Keratinocyte (primary cell): ENCODE measurements around the gene PPP4C. TPM values are rescaled to one million over a fixed set of nuclear protein-coding genes. Genes with fewer than 3 reads are reported as not detected.
A peak's percentile ranks its signal among the peaks of the same experiment; 100 is the strongest.

Experiments
- DNase-seq: peaks from one replicate; pipeline ENCODE4 v3.0.0-alpha.2; 2011; ENCODE audit warnings: low read depth, missing footprints, low spot score
- FAIRE-seq: peaks from 2 replicates; lab custom pipeline; 2011; peaks lifted over from hg19 to GRCh38; lab: Jason Lieb, UNC
- H2AFZ ChIP-seq: 2 replicates; pipeline ENCODE4 v1.6.0; 2012; ENCODE audit warnings: low read length, control low read depth, inconsistent platforms; ENCODE audit not compliant: control insufficient read depth
- H3K27ac ChIP-seq: 2 replicates; pipeline ENCODE4 v1.5.1; 2011; ENCODE audit warnings: low read length; ENCODE audit not compliant: control insufficient read depth, insufficient read depth
- H3K27me3 ChIP-seq: 3 replicates; pipeline ENCODE4 v1.6.0; 2011; ENCODE audit warnings: low read length; ENCODE audit not compliant: control insufficient read depth, insufficient read depth; ENCODE audit errors: extremely low read depth
- H3K36me3 ChIP-seq, 2 experiments: 2 replicates in 1 of 2; 3 replicates in 1 of 2; pipeline ENCODE4 v1.5.1; 2011; ENCODE audit warnings: low read length in 2 of 2, mild to moderate bottlenecking in 1 of 2; ENCODE audit not compliant: control insufficient read depth in 2 of 2, insufficient read depth in 2 of 2; ENCODE audit errors: extremely low read depth in 1 of 2
- H3K4me1 ChIP-seq: 3 replicates; pipeline ENCODE4 v1.5.1; 2011; ENCODE audit warnings: low read length; ENCODE audit not compliant: control insufficient read depth, insufficient read depth; ENCODE audit errors: extremely low read depth
- H3K4me2 ChIP-seq: 3 replicates; pipeline ENCODE4 v1.6.0; 2011; ENCODE audit warnings: low read depth, low read length; ENCODE audit not compliant: control insufficient read depth, insufficient read depth; ENCODE audit errors: extremely low read depth
- H3K4me3 ChIP-seq, 3 experiments: fragments of 200-600 bp in 1 of 3; sonication (generic) in 1 of 3; 2 replicates in 2 of 3; 3 replicates in 1 of 3; pipeline ENCODE4 v1.5.1; 2011 to 2016; ENCODE audit warnings: low read length in 3 of 3, mild to moderate bottlenecking in 3 of 3, control low read depth in 2 of 3, inconsistent platforms in 1 of 3, low read depth in 1 of 3, mixed read lengths in 1 of 3, mixed run types in 1 of 3, moderate library complexity in 1 of 3; ENCODE audit not compliant: control insufficient read depth in 2 of 3, insufficient read depth in 2 of 3; ENCODE audit errors: extremely low read depth in 1 of 3
- H3K79me2 ChIP-seq: 2 replicates; pipeline ENCODE4 v1.6.0; 2012; ENCODE audit warnings: low read length; ENCODE audit not compliant: control insufficient read depth, insufficient read depth
- H3K9ac ChIP-seq: 3 replicates; pipeline ENCODE4 v1.6.0; 2011; ENCODE audit warnings: low read length; ENCODE audit not compliant: control insufficient read depth, insufficient read depth; ENCODE audit errors: extremely low read depth
- H3K9me1 ChIP-seq: 3 replicates; pipeline ENCODE4 v1.6.0; 2011; ENCODE audit warnings: low read length; ENCODE audit not compliant: control insufficient read depth, insufficient read depth; ENCODE audit errors: extremely low read depth
- H3K9me3 ChIP-seq: 2 replicates; pipeline ENCODE4 v1.5.1; 2012; ENCODE audit warnings: low read depth, low read length; ENCODE audit not compliant: control insufficient read depth
- H4K20me1 ChIP-seq: 3 replicates; pipeline ENCODE4 v1.6.0; 2011; ENCODE audit warnings: low read length; ENCODE audit not compliant: control insufficient read depth, insufficient read depth; ENCODE audit errors: extremely low read depth
- EZH2 ChIP-seq: IDR thresholded peaks from one replicate; pipeline ENCODE4 v1.6.1; 2012; ENCODE audit warnings: inconsistent platforms, mild to moderate bottlenecking, low read length, moderate library complexity
- dilution Hi-C: fragments of 300-500 bp; cut with MboI; formaldehyde crosslinking; loops from one replicate; pipeline ENCODE4 v1.7.0; 2020; ENCODE audit warnings: low sequenced_read_pairs; ENCODE audit not compliant: extremely low pct_ligation_motif_present
- polyA plus RNA-seq, 5 experiments: library from polyadenylated mRNA; depleted of rRNA in 3 of 5; stranded (reverse) in 3 of 5; stranded (forward) in 1 of 5; unstranded in 1 of 5; fragments of >200 nt; gene quantifications; 1 replicate in 1 of 5; 2 replicates in 3 of 5; 3 replicates in 1 of 5; pipeline versions ENCODE4 v1.2.1 to v1.2.3, GENCODE V29; 2011 to 2012; ENCODE audit warnings: missing spikeins in 2 of 5, low read depth in 1 of 5, low replicate concordance in 1 of 5
- TF ChIP-seq, protein P1 (sequence below), 3 experiments: IDR thresholded peaks in 1 of 3; conservative IDR thresholded peaks in 1 of 3; optimal IDR thresholded peaks in 1 of 3; 2 replicates in 2 of 3; 3 replicates in 1 of 3; pipeline versions ENCODE3 to v1.5.1; 2011; ENCODE audit warnings: low read length in 3 of 3, mild to moderate bottlenecking in 3 of 3, moderate library complexity in 2 of 3, control low read depth in 1 of 3, inconsistent platforms in 1 of 3; ENCODE audit not compliant: insufficient read depth in 2 of 3; ENCODE audit errors: extremely low read depth in 1 of 3

Gene PPP4C
- polyA plus RNA-seq, 1 donor (not counting 4 experiments of a cell fraction or from before 2014, with no cell fraction given), result 124 TPM

DNA sequence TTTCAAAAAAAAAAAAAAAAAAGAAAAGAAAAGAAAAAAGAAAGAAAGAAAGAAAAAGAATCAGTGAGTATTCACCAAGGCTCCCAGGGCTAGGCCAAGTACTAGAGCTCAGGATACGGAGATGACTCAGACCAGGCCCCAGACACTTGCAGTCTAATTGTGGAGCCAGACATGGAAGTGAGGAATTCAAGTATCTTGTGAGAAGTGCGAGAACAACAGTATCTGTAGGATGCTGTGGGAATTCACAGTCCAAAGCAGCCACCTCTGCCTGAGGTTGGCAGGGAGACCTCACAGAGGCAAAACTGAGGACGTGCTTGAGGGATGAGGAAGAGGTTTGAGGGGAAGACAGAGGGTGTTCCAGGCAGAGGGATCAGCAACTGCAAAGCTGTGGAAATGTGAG, 24.3 kb upstream of the PPP4C start:
- H3K36me3 ChIP-seq, result no peaks in the 10 kb centered on the region
- FAIRE-seq (no peak), DNase-seq (no peak)
- H3K9ac ChIP-seq, result no peak overlapping the region
- no peaks in the 10 kb centered on the region for H3K9me1 ChIP-seq
- H2AFZ ChIP-seq, result peak overlapping the region; percentile 5
- H3K4me3 ChIP-seq, result no peak overlapping the region
- H3K27me3 ChIP-seq, result no peaks in the 10 kb centered on the region
- H3K27ac ChIP-seq, result no peak overlapping the region
- H4K20me1 ChIP-seq, result no peaks in the 10 kb centered on the region
- H3K4me2 ChIP-seq, result no peak overlapping the region
- H3K4me1 ChIP-seq, result peaks cover 30% of the 10 kb centered on the region
- H3K9me3 ChIP-seq, result no peaks in the 10 kb centered on the region
- H3K79me2 ChIP-seq, result peaks cover 2% of the 10 kb centered on the region
- dilution Hi-C loops, result no loop called here
- no peak for TF ChIP-seq EZH2
- TF ChIP-seq, protein P1, sequence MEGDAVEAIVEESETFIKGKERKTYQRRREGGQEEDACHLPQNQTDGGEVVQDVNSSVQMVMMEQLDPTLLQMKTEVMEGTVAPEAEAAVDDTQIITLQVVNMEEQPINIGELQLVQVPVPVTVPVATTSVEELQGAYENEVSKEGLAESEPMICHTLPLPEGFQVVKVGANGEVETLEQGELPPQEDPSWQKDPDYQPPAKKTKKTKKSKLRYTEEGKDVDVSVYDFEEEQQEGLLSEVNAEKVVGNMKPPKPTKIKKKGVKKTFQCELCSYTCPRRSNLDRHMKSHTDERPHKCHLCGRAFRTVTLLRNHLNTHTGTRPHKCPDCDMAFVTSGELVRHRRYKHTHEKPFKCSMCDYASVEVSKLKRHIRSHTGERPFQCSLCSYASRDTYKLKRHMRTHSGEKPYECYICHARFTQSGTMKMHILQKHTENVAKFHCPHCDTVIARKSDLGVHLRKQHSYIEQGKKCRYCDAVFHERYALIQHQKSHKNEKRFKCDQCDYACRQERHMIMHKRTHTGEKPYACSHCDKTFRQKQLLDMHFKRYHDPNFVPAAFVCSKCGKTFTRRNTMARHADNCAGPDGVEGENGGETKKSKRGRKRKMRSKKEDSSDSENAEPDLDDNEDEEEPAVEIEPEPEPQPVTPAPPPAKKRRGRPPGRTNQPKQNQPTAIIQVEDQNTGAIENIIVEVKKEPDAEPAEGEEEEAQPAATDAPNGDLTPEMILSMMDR (optimal IDR thresholded peaks at IDR 0.05 in 1 of 3, IDR thresholded peaks at IDR 0.05 in 1 of 3, conservative IDR thresholded peaks at IDR 0.05 in 1 of 3; ENCODE audit: extremely low read depth in 1 of 3, insufficient read depth in 2 of 3, low read length in 3 of 3), result no peak

DNA sequence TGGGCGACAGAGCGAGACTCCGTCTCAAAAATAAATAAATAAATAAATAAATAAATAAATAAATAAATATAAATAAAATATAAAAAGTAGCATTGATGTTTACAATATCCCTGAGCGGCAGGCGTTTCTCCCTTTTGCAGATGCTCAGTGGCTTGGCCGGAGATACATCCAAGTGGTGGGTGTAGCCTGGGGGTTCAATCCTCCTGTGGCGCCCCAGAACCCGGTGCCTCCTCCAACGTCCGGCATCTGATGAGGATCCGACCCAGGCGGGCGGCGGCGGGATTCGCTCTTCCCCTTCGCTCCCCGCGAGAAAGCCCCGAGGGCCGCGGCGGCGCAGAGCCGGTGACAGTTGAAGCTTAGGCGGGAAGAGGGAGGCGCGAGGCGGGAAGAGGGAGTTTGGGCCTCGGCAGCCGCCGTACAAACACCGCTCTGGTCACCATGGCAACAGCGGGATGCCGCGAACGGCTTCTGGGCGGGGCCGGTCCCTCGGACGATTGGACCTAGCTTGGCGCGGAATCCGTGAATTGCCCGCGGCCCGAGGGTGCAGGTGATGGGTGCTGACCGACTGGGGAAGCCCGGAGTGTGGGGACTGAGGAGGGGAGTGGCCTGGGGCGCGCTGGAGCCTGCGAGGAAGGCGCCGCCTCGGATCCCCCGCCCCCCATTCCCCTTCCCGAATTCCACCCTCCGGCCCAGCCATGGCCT, 23.0 kb upstream of the PPP4C start:
- Histone ChIP-seq H3K9me1 (no peaks in the 10 kb centered on the region), H3K27ac (peak overlapping the region; percentile 69), H4K20me1 (no peaks in the 10 kb centered on the region), H3K9ac (peak overlapping the region; percentile 67), H2AFZ (peak overlapping the region; percentile 69), H3K79me2 (peaks cover 2% of the 10 kb centered on the region), H3K27me3 (no peaks in the 10 kb centered on the region), H3K9me3 (no peaks in the 10 kb centered on the region), H3K4me1 (peaks cover 30% of the 10 kb centered on the region), H3K4me2 (peak overlapping the region; percentile 99), H3K36me3 (peaks cover 0 to 3% of the 10 kb centered on the region in 2 experiments), H3K4me3 (peak overlapping the region; percentile 72 to 92 (median 81))
- TF ChIP-seq, protein P1 (optimal IDR thresholded peaks at IDR 0.05 in 1 of 3, IDR thresholded peaks at IDR 0.05 in 1 of 3, conservative IDR thresholded peaks at IDR 0.05 in 1 of 3; ENCODE audit: extremely low read depth in 1 of 3, insufficient read depth in 2 of 3, low read length in 3 of 3), result no peak
- TF ChIP-seq EZH2, result no peak
- dilution Hi-C loops, result no loop called here
- no peak for FAIRE-seq
- DNase-seq, result peak; percentile 63
